ENCODE measurements around the gene KLHL17.

GRCh38 chr1:992362-992761 is 32.0 kb downstream of the KLHL17 start:
- TF ChIP-seq SPI1 (IDR thresholded peaks at IDR 0.05; ENCODE audit: borderline replicate concordance, low read depth) (no peak), POLR2AphosphoS5 (IDR thresholded peaks at IDR 0.05; ENCODE audit: low read depth) (no peak), CTCF (IDR thresholded peaks at IDR 0.05; ENCODE audit: insufficient read depth, low read length) (no peak), REST (IDR thresholded peaks at IDR 0.05; ENCODE audit: insufficient replicate concordance, low read depth) (no peak), GABPA (IDR thresholded peaks at IDR 0.05; ENCODE audit: low read depth) (no peak)

Measured in HL-60 (cell line).